ENCODE measurements around the gene SECTM1. TPM values are rescaled to one million over a fixed set of nuclear protein-coding genes. Genes with fewer than 3 reads are reported as not detected.

SECTM1 gene
- total and polyA plus RNA-seq, 9 of the 15 experiments (the other 6 are each of a cell fraction or from before 2014, with no cell fraction given), result 0.11 to 0.46 (median 0.18) TPM; not detected in 6

DNA sequence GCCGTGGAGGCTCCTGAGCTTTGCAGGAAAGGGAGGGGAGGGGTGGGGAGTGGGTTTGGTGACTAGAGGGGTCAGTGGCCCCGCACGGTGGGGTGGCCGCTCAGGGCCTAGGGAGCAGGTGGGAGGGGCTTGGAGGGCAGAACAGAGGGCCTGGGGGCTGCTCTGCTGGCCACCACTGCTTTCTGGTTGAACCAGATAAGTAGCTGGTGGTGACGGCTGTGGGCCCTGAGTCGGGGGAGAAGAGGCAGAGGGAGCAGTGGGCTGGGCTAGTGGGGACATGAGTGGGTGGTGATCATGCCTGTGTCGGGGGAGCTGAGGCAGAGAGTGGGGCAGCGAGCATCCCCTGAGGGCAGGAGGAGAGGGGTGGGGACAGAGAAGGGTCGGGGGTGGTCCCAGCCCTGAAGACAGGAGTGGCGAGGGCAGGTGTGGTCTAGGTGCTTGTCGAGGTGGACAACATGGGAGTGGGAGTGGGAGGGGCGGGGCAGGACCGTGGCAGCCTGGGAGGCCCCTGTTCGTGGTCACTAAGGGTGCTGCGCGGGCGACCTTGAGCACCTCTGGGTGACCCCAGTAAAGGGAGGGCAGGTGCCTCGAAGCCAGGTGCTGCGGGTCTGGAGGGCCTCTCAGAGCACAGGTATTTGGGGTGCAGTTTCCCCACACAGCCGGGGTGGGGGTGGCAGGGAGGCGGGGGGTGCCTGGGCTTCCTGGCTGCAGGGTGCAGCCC lies 9.9 kb downstream of the SECTM1 start (continued):
- peak; percentile 11; the same call in 1 of the 2 replicates for TF ChIP-seq TFAP4 (CRISPR knock-in tag; IDR thresholded peaks at IDR 0.05; ENCODE audit: borderline replicate concordance)
- TF ChIP-seq PTRF (tag; IDR thresholded peaks at IDR 0.05), result no peak
- TF ChIP-seq, protein P1, sequence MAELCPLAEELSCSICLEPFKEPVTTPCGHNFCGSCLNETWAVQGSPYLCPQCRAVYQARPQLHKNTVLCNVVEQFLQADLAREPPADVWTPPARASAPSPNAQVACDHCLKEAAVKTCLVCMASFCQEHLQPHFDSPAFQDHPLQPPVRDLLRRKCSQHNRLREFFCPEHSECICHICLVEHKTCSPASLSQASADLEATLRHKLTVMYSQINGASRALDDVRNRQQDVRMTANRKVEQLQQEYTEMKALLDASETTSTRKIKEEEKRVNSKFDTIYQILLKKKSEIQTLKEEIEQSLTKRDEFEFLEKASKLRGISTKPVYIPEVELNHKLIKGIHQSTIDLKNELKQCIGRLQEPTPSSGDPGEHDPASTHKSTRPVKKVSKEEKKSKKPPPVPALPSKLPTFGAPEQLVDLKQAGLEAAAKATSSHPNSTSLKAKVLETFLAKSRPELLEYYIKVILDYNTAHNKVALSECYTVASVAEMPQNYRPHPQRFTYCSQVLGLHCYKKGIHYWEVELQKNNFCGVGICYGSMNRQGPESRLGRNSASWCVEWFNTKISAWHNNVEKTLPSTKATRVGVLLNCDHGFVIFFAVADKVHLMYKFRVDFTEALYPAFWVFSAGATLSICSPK (IDR thresholded peaks at IDR 0.05; ENCODE audit: borderline replicate concordance), result no peak
- peak; percentile 52; the same call in 1 of the 2 replicates for TF ChIP-seq MTA2 (IDR thresholded peaks at IDR 0.05; ENCODE audit: low read depth)
- TF ChIP-seq SMARCA5 (IDR thresholded peaks at IDR 0.05), result no peak
- no peak for TF ChIP-seq DACH1 (IDR thresholded peaks at IDR 0.05; ENCODE audit: partially characterized antibody)
- no peak for TF ChIP-seq MAFK (IDR thresholded peaks at IDR 0.05; ENCODE audit: low read length)
- no peak for TF ChIP-seq KLF10 (CRISPR knock-in tag; IDR thresholded peaks at IDR 0.05)
- no peak for TF ChIP-seq RBM17 (IDR thresholded peaks at IDR 0.05; ENCODE audit: borderline replicate concordance, low read depth, low read length)
- TF ChIP-seq ZNF316 (IDR thresholded peaks at IDR 0.05), result peak; percentile 13; the same call in 1 of the 2 replicates
- TF ChIP-seq ARID1B (IDR thresholded peaks at IDR 0.05), result peak; percentile 86
- TF ChIP-seq, protein P2, sequence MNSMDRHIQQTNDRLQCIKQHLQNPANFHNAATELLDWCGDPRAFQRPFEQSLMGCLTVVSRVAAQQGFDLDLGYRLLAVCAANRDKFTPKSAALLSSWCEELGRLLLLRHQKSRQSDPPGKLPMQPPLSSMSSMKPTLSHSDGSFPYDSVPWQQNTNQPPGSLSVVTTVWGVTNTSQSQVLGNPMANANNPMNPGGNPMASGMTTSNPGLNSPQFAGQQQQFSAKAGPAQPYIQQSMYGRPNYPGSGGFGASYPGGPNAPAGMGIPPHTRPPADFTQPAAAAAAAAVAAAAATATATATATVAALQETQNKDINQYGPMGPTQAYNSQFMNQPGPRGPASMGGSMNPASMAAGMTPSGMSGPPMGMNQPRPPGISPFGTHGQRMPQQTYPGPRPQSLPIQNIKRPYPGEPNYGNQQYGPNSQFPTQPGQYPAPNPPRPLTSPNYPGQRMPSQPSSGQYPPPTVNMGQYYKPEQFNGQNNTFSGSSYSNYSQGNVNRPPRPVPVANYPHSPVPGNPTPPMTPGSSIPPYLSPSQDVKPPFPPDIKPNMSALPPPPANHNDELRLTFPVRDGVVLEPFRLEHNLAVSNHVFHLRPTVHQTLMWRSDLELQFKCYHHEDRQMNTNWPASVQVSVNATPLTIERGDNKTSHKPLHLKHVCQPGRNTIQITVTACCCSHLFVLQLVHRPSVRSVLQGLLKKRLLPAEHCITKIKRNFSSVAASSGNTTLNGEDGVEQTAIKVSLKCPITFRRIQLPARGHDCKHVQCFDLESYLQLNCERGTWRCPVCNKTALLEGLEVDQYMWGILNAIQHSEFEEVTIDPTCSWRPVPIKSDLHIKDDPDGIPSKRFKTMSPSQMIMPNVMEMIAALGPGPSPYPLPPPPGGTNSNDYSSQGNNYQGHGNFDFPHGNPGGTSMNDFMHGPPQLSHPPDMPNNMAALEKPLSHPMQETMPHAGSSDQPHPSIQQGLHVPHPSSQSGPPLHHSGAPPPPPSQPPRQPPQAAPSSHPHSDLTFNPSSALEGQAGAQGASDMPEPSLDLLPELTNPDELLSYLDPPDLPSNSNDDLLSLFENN (IDR thresholded peaks at IDR 0.05; ENCODE audit: low read depth in 2 of 2, low read length in 2 of 2), result peak in 1 of 2 experiments; percentile 20; a peak in 1 of 4 replicates
- TF ChIP-seq MBD2 (IDR thresholded peaks at IDR 0.05; ENCODE audit: borderline replicate concordance, low read depth), result 0 out of 2 replicates have a peak, but pooled peaks have one; percentile 14
- no peak for TF ChIP-seq ZBTB11 (CRISPR knock-in tag; IDR thresholded peaks at IDR 0.05)
- 0 out of 4 replicates have a peak, but pooled peaks of 1 of the 2 experiments have one; percentile 15 for TF ChIP-seq MLLT1 (IDR thresholded peaks at IDR 0.05)
- no peak for TF ChIP-seq SMAD1 (IDR thresholded peaks at IDR 0.05; ENCODE audit: low read depth, low read length, partially characterized antibody)
